PC-3 (cell line): ENCODE data around the gene GRK3. TPM values are rescaled to one million over a fixed set of nuclear protein-coding genes. Genes with fewer than 3 reads are reported as not detected.

Experiments used
- ATAC-seq: fragments of 200-7000 bp; cut with Tn5 transposase; 2 replicates; pipeline ENCODE4 v1.9.1; 2020; ENCODE audit warnings: mild to moderate bottlenecking, moderate library complexity
- BruUV-seq: library from RNA; stranded (reverse); fragments of 400-500 nt; replicated peaks from 2 replicates; lab custom pipeline; 2021; lab: Mats Ljungman, UMichigan
- CTCF ChIA-PET: fragments of 300-600 bp; sonication (Branson Sonifier 250); formaldehyde crosslinking; loops from one replicate; lab custom pipeline; 2022; ENCODE audit warnings: antibody characterized with exemption; lab: Charles Lee
- POLR2A ChIA-PET: fragments of 300-600 bp; sonication (Branson Sonifier 250); formaldehyde crosslinking; loops from one replicate; lab custom pipeline; 2022; ENCODE audit warnings: antibody characterized with exemption; ENCODE audit not compliant: unreplicated experiment; lab: Charles Lee
- DNase-seq: peaks from one replicate; pipeline ENCODE4 v3.0.0-alpha.2; 2015
- H2AFZ ChIP-seq: fragments of 300-600 bp; sonication (generic); 2 replicates; pipeline ENCODE4 v1.6.0; 2016; ENCODE audit warnings: antibody characterized with exemption, low read length
- H3F3A ChIP-seq: fragments of 300-600 bp; sonication (generic); one replicate; pipeline ENCODE4 v1.6.0; 2017; ENCODE audit warnings: antibody characterized with exemption, low read length, control low read depth, mild to moderate bottlenecking; ENCODE audit not compliant: unreplicated experiment
- H3K27ac ChIP-seq: fragments of 300-600 bp; sonication (generic); 2 replicates; pipeline ENCODE4 v1.5.1; 2016; ENCODE audit warnings: mild to moderate bottlenecking, low read length
- H3K27me3 ChIP-seq: fragments of 300-600 bp; sonication (generic); 2 replicates; pipeline ENCODE4 v1.6.1; 2016; ENCODE audit warnings: low read length, mixed read lengths
- H3K36me3 ChIP-seq: fragments of 300-600 bp; sonication (generic); 2 replicates; pipeline ENCODE4 v1.6.1; 2016; ENCODE audit warnings: low read depth, mixed run types, low read length, mixed read lengths
- H3K4me1 ChIP-seq: fragments of 300-600 bp; sonication (generic); 2 replicates; pipeline ENCODE4 v1.5.1; 2016; ENCODE audit warnings: low read length; ENCODE audit not compliant: insufficient read depth
- H3K4me2 ChIP-seq: fragments of 300-600 bp; sonication (generic); 2 replicates; pipeline ENCODE4 v1.6.0; 2016; ENCODE audit warnings: low read length
- H3K4me3 ChIP-seq: fragments of 300-600 bp; sonication (generic); 2 replicates; pipeline ENCODE4 v1.5.1; 2016; ENCODE audit warnings: mild to moderate bottlenecking, low read length, mixed read lengths
- H3K79me2 ChIP-seq: fragments of 300-600 bp; sonication (generic); 2 replicates; pipeline ENCODE4 v1.6.1; 2017; ENCODE audit warnings: low read length, mixed read lengths
- H3K9ac ChIP-seq: fragments of 300-600 bp; sonication (generic); 2 replicates; pipeline ENCODE4 v1.6.0; 2016; ENCODE audit warnings: mild to moderate bottlenecking, low read length
- H3K9me2 ChIP-seq: fragments of 300-600 bp; sonication (generic); replicated peaks from 2 replicates; pipeline ENCODE4 v1.6.1; 2016; ENCODE audit warnings: mixed run types, low read length, mixed read lengths
- H3K9me3 ChIP-seq: fragments of 300-600 bp; sonication (generic); 2 replicates; pipeline ENCODE4 v1.6.1; 2016; ENCODE audit warnings: low read length, mixed read lengths
- H4K20me1 ChIP-seq: fragments of 300-600 bp; sonication (generic); 2 replicates; pipeline ENCODE4 v1.6.1; 2016; ENCODE audit warnings: low read length, mixed read lengths
- EZH2 ChIP-seq: fragments of 300-600 bp; sonication (generic); IDR thresholded peaks from one replicate; pipeline ENCODE4 v1.6.1; 2017; ENCODE audit warnings: antibody characterized with exemption, mild to moderate bottlenecking, low read length; ENCODE audit not compliant: unreplicated experiment
- EZH2phosphoT487 ChIP-seq: fragments of 300-600 bp; sonication (generic); IDR thresholded peaks from 2 replicates; pipeline ENCODE4 v1.6.1; 2018; ENCODE audit warnings: mild to moderate bottlenecking, antibody characterized with exemption, low read length, borderline replicate concordance
- intact Hi-C: fragments of 100-400 bp; cut with micrococcal nuclease; formaldehyde crosslinking; loops from 2 replicates; pipeline ENCODE4 v1.9.0; 2023
- total RNA-seq: library from RNA; depleted of rRNA; stranded (reverse); fragments of >200 nt; gene quantifications from 2 replicates; pipeline ENCODE4 v1.2.3, GENCODE V29; 2014
- TF ChIP-seq, protein P1 (sequence below): fragments of 300-600 bp; sonication (generic); conservative IDR thresholded peaks from 2 replicates; pipeline ENCODE4 v1.5.1; 2017; ENCODE audit warnings: antibody characterized with exemption, low read depth, mild to moderate bottlenecking, low read length

The GRK3 gene
- total RNA-seq, 1 experiment from 2014 or later: under 0.01 TPM

DNA sequence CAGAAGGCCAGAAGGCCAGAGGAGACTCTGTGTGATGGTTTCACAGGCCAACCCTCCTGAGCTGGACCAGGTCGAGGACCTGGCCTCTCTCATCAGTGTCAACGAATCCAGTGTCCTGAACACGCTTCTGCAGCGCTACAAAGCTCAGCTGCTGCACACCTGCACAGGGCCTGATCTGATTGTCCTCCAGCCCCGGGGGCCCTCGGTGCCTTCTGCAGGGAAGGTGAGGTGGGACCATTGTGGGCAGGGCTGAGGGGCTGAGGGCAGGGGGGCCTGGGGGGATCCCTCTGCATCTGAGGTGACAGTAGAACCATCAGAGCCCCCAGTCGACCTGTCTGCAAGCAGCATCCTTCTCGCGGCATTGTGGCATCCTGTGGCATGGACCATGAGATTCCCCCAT is 207.8 kb downstream of the GRK3 start:
- BruUV-seq: no TSS peak
- POLR2A ChIA-PET: no interaction called here
- TF ChIP-seq, protein P1, sequence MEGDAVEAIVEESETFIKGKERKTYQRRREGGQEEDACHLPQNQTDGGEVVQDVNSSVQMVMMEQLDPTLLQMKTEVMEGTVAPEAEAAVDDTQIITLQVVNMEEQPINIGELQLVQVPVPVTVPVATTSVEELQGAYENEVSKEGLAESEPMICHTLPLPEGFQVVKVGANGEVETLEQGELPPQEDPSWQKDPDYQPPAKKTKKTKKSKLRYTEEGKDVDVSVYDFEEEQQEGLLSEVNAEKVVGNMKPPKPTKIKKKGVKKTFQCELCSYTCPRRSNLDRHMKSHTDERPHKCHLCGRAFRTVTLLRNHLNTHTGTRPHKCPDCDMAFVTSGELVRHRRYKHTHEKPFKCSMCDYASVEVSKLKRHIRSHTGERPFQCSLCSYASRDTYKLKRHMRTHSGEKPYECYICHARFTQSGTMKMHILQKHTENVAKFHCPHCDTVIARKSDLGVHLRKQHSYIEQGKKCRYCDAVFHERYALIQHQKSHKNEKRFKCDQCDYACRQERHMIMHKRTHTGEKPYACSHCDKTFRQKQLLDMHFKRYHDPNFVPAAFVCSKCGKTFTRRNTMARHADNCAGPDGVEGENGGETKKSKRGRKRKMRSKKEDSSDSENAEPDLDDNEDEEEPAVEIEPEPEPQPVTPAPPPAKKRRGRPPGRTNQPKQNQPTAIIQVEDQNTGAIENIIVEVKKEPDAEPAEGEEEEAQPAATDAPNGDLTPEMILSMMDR: no peak
- no peak for TF ChIP-seq EZH2

DNA sequence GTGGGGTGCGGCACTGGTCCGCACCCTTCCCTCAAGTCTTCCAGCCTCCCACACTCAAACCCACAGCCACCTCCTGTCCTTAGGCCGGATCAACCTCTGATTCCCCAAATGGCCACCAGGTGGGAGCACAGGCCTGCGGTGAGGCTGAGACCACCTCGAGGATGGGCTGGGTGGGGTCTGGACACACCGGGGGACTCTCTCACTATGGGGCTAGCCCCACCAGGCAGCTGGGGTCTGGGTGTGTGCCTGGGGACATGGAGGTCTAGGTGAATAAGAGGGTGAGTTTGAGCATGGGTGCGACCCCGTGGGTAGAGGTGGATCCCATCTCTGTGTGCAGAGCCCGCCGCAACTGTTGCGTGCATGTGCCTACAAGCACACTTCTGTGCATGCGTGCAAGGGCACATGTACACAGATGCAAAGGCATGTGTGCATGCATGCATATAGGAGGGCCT is 210.1 kb downstream of the GRK3 start:
- Histone ChIP-seq H3K4me3 (no peak overlapping the region), H3K9me3 (no peaks in the 10 kb centered on the region), H2AFZ (no peak overlapping the region), H3K27me3 (no peaks in the 10 kb centered on the region), H3K79me2 (no peaks in the 10 kb centered on the region), H3K4me1 (no peaks in the 10 kb centered on the region), H3K4me2 (no peak overlapping the region), H3K36me3 (no peaks in the 10 kb centered on the region), H3K27ac (no peak overlapping the region), H4K20me1 (no peaks in the 10 kb centered on the region), H3K9ac (no peak overlapping the region), H3K9me2 (no peaks in the 10 kb centered on the region), H3F3A (no peaks in the 10 kb centered on the region)
- intact Hi-C loops: loop anchor here (5.0 to 10.0 kb wide), 2 partner anchors 312 to 540 kb away; no protein-coding TSS in a partner anchor
- no peak for ATAC-seq
- ChIA-PET CTCF (no interaction called here), POLR2A (no interaction called here)
- BruUV-seq: no TSS peak
- TF ChIP-seq EZH2phosphoT487 (no peak), EZH2 (no peak)
- TF ChIP-seq, protein P1: peak; percentile 58
- peak; percentile 4 for DNase-seq

More for the DNA sequence above, 207.8 kb downstream of the GRK3 start:
- Histone ChIP-seq H3K4me3 (no peak overlapping the region), H3K9me2 (no peaks in the 10 kb centered on the region), H3K27me3 (no peaks in the 10 kb centered on the region), H4K20me1 (no peaks in the 10 kb centered on the region), H3F3A (no peaks in the 10 kb centered on the region), H3K9ac (no peak overlapping the region), H3K9me3 (no peaks in the 10 kb centered on the region), H2AFZ (no peak overlapping the region), H3K27ac (no peak overlapping the region), H3K36me3 (no peaks in the 10 kb centered on the region), H3K79me2 (no peaks in the 10 kb centered on the region), H3K4me1 (no peaks in the 10 kb centered on the region), H3K4me2 (no peak overlapping the region)
- DNase-seq (no peak), ATAC-seq (no peak)
- intact Hi-C loops: loop anchor here (10.0 kb wide), 1 partner anchor 537 kb away; no protein-coding TSS in a partner anchor
- CTCF ChIA-PET: no interaction called here

DNA sequence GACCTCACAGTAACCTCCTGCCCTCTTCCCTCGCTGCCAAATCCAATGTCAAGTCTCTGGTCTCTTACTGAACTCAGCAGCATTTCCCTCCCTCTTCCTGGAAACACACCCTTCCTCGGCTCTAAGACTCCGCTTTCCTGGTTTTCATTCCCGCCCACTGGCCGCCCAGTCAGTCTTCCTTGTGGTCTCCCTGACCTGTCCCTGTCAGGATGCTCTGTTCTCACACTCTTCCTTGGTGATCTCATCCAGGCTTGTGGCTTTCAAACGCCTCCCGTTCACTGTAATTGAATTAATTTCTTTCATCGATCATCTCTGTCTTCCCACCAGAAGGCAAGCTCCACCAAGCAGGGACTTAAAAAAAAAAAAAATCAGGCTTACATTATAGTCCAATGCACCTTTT is 211.1 kb downstream of the GRK3 start:
- no peak for TF ChIP-seq EZH2phosphoT487
- no peak for TF ChIP-seq EZH2
- TF ChIP-seq, protein P1: no peak
- Histone ChIP-seq H3K4me3 (no peak overlapping the region), H3K27me3 (no peaks in the 10 kb centered on the region), H3K4me1 (no peaks in the 10 kb centered on the region), H3K27ac (no peak overlapping the region), H3K9me2 (no peaks in the 10 kb centered on the region), H3K4me2 (no peak overlapping the region), H3K9ac (no peak overlapping the region), H3K36me3 (no peaks in the 10 kb centered on the region), H2AFZ (no peak overlapping the region), H3K79me2 (no peaks in the 10 kb centered on the region), H3F3A (no peaks in the 10 kb centered on the region), H4K20me1 (no peaks in the 10 kb centered on the region), H3K9me3 (no peaks in the 10 kb centered on the region)
- ATAC-seq (no peak), DNase-seq (no peak)
- intact Hi-C loops: loop anchor here (5.0 to 10.0 kb wide), 2 partner anchors 313 to 541 kb away; no protein-coding TSS in a partner anchor
- POLR2A ChIA-PET: no interaction called here
- CTCF ChIA-PET: no interaction called here
- no TSS peak for BruUV-seq
